ENCODE data around the gene MLLT3.

DNA sequence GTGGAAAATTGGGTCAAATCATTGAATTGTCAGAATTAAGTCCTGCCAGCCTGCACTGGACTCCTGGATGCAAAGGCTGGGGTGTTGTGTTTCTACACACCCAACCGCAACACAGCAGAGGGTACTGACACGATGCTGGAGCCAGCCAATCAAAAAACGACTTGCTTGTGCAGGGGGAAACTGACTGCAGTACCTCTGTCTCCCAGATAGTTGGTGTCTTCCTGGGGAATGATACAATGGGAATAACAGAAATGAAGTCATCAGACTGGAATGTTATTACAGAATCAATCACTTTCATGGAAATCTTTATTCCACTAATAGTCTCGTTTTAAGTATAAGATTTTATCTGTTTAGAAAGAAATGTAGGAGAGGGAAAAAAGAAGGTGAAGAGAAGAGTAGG lies 330.3 kb downstream of the MLLT3 start:
- TF ChIP-seq, protein P1, sequence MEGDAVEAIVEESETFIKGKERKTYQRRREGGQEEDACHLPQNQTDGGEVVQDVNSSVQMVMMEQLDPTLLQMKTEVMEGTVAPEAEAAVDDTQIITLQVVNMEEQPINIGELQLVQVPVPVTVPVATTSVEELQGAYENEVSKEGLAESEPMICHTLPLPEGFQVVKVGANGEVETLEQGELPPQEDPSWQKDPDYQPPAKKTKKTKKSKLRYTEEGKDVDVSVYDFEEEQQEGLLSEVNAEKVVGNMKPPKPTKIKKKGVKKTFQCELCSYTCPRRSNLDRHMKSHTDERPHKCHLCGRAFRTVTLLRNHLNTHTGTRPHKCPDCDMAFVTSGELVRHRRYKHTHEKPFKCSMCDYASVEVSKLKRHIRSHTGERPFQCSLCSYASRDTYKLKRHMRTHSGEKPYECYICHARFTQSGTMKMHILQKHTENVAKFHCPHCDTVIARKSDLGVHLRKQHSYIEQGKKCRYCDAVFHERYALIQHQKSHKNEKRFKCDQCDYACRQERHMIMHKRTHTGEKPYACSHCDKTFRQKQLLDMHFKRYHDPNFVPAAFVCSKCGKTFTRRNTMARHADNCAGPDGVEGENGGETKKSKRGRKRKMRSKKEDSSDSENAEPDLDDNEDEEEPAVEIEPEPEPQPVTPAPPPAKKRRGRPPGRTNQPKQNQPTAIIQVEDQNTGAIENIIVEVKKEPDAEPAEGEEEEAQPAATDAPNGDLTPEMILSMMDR (IDR thresholded peaks at IDR 0.05) = no peak
- TF ChIP-seq POLR2A (IDR thresholded peaks at IDR 0.05) = no peak
- TF ChIP-seq POLR2AphosphoS5 (IDR thresholded peaks at IDR 0.05) = no peak
